Measurements from ENCODE around the gene TMEM234. TPM values are rescaled to one million over a fixed set of nuclear protein-coding genes. Genes with fewer than 3 reads are reported as not detected.

TMEM234 gene
- total and polyA plus RNA-seq, 2 of the 13 experiments (the other 11 are each of a cell fraction or from before 2014, with no cell fraction given), result 6.1 to 9.0 TPM

DNA sequence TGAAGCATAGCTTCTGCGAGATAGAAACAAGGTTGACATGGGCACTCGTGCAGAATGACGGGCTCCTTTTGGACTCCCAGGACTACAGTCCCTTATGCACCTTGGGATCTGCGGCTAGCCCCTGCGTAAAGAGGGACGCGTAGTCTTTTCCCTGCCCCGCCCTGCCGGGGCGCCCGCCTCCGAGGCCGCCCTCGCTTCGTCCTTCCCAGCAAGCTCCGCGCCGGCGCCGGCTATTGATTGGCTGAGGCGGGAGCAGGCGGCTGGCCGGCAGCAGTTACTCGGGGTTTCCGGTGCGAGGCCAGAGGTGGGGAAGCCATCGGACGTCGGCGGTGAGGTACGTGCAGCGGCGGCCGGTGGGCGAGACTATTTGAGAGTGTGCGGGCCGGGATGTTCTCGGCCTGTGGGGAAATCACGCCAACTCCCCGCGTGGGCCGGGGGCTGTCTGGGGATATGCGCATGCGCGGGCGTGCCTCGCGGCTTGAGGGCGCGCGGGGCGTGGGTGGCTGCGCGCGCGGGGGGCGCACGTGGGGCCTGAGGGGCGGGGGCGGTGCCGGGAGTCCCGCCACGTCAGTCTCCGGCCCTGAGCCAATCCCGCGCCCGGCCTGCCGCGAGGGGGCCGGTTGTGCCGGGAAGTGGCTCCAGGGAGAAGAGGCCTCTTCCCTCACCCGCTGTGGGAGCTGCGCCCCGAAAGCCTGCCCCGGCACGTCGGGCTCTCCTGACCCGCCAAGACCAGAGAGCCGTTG, 42.5 kb downstream of the TMEM234 start, which contains the start of gene TXLNA (continued):
- TF ChIP-seq ZNF570 (CRISPR knock-in tag; IDR thresholded peaks at IDR 0.05; ENCODE audit: borderline replicate concordance), result no peak
- TF ChIP-seq ZIK1 (CRISPR knock-in tag; IDR thresholded peaks at IDR 0.05; ENCODE audit: borderline replicate concordance, low read depth), result peak; percentile 95; the same call in 1 of the 2 replicates
- peak; percentile 39 for TF ChIP-seq RFX5 (IDR thresholded peaks at IDR 0.05; ENCODE audit: low read depth, low read length)
- TF ChIP-seq ZNF513 (CRISPR knock-in tag; conservative IDR thresholded peaks at IDR 0.05), result no peak
- no peak for TF ChIP-seq ZNF30 (CRISPR knock-in tag; IDR thresholded peaks at IDR 0.05)
- TF ChIP-seq ZNF232 (CRISPR knock-in tag; IDR thresholded peaks at IDR 0.05; ENCODE audit: borderline replicate concordance), result peak; percentile 81
- TF ChIP-seq, protein P1, sequence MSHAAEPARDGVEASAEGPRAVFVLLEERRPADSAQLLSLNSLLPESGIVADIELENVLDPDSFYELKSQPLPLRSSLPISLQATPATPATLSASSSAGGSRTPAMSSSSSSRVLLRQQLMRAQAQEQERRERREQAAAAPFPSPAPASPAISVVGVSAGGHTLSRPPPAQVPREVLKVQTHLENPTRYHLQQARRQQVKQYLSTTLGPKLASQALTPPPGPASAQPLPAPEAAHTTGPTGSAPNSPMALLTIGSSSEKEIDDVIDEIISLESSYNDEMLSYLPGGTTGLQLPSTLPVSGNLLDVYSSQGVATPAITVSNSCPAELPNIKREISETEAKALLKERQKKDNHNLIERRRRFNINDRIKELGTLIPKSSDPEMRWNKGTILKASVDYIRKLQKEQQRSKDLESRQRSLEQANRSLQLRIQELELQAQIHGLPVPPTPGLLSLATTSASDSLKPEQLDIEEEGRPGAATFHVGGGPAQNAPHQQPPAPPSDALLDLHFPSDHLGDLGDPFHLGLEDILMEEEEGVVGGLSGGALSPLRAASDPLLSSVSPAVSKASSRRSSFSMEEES (CRISPR knock-in tag; IDR thresholded peaks at IDR 0.05), result peak; percentile 29; the same call in 1 of the 2 replicates
- TF ChIP-seq ZNF839 (CRISPR knock-in tag; IDR thresholded peaks at IDR 0.05; ENCODE audit: borderline replicate concordance), result 0 out of 2 replicates have a peak, but pooled peaks have one; percentile 40
- TF ChIP-seq ZSCAN5A (CRISPR knock-in tag; IDR thresholded peaks at IDR 0.05; ENCODE audit: borderline replicate concordance), result 0 out of 2 replicates have a peak, but pooled peaks have one; percentile 16
- TF ChIP-seq ZNF432 (CRISPR knock-in tag; IDR thresholded peaks at IDR 0.05; ENCODE audit: borderline replicate concordance), result no peak
- TF ChIP-seq, protein P2, sequence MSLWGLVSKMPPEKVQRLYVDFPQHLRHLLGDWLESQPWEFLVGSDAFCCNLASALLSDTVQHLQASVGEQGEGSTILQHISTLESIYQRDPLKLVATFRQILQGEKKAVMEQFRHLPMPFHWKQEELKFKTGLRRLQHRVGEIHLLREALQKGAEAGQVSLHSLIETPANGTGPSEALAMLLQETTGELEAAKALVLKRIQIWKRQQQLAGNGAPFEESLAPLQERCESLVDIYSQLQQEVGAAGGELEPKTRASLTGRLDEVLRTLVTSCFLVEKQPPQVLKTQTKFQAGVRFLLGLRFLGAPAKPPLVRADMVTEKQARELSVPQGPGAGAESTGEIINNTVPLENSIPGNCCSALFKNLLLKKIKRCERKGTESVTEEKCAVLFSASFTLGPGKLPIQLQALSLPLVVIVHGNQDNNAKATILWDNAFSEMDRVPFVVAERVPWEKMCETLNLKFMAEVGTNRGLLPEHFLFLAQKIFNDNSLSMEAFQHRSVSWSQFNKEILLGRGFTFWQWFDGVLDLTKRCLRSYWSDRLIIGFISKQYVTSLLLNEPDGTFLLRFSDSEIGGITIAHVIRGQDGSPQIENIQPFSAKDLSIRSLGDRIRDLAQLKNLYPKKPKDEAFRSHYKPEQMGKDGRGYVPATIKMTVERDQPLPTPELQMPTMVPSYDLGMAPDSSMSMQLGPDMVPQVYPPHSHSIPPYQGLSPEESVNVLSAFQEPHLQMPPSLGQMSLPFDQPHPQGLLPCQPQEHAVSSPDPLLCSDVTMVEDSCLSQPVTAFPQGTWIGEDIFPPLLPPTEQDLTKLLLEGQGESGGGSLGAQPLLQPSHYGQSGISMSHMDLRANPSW (CRISPR knock-in tag; IDR thresholded peaks at IDR 0.05; ENCODE audit: borderline replicate concordance), result no peak
- 0 out of 2 replicates have a peak, but pooled peaks have one; percentile 21 for TF ChIP-seq TOE1 (CRISPR knock-in tag; IDR thresholded peaks at IDR 0.05)
- no peak for TF ChIP-seq ZNF646 (CRISPR knock-in tag; IDR thresholded peaks at IDR 0.05)
- TF ChIP-seq BRD4 (CRISPR knock-in tag; IDR thresholded peaks at IDR 0.05), result no peak; the same call in 1 of the 2 replicates
